ENCODE results near the gene XNDC1N. TPM values are rescaled to one million over a fixed set of nuclear protein-coding genes. Genes with fewer than 3 reads are reported as not detected.

Gene XNDC1N
- total RNA-seq, 1 donor from 2014 or later, result 9.1 TPM

GRCh38 chr11:71937826-71938225 is 9.4 kb upstream of the XNDC1N start:
- H3K36me3 ChIP-seq, result no peaks in the 10 kb centered on the region
- no peak for ATAC-seq
- no peaks in the 10 kb centered on the region for H3K27me3 ChIP-seq (ENCODE audit: low read depth)
- intact Hi-C loops (cut with DNase I), result no loop called here
- H3K4me1 ChIP-seq, result peaks cover 17% of the 10 kb centered on the region
- DNase-seq, result no peak
- H3K27ac ChIP-seq, result no peak overlapping the region
- no peak overlapping the region for H3K4me3 ChIP-seq
- no peak for TF ChIP-seq CTCF (IDR thresholded peaks at IDR 0.05)
- H3K9me3 ChIP-seq, result no peaks in the 10 kb centered on the region

- no peaks in the 10 kb centered on the region for H3K27me3 ChIP-seq (ENCODE audit: low read depth)
- peaks cover 21% of the 10 kb centered on the region for H3K4me1 ChIP-seq
- no peaks in the 10 kb centered on the region for H3K9me3 ChIP-seq
- DNase-seq, result no peak
- H3K4me3 ChIP-seq, result no peak overlapping the region
- H3K36me3 ChIP-seq, result no peaks in the 10 kb centered on the region
- ATAC-seq, result no peak
- no peak for TF ChIP-seq CTCF (IDR thresholded peaks at IDR 0.05)
- intact Hi-C loops (cut with DNase I), result no loop called here
- no peak overlapping the region for H3K27ac ChIP-seq
These were observed 8.4 kb upstream of the XNDC1N start for GRCh38 chr11:71936825-71937224.

GRCh38 chr11:71935338-71935925 is 7.0 kb upstream of the XNDC1N start:
- no peak for ATAC-seq
- no peak for TF ChIP-seq CTCF (IDR thresholded peaks at IDR 0.05)

GRCh38 chr11:71934213-71934612 is 5.8 kb upstream of the XNDC1N start:
- ATAC-seq (no peak), DNase-seq (no peak)
- Histone ChIP-seq H3K4me1 (peaks cover 46% of the 10 kb centered on the region), H3K36me3 (no peaks in the 10 kb centered on the region), H3K9me3 (no peaks in the 10 kb centered on the region), H3K27ac (no peak overlapping the region), H3K4me3 (no peak overlapping the region), H3K27me3 (ENCODE audit: low read depth) (no peaks in the 10 kb centered on the region)
- TF ChIP-seq CTCF (IDR thresholded peaks at IDR 0.05), result no peak
- intact Hi-C loops (cut with DNase I), result no loop called here

More at GRCh38 chr11:71935338-71935925, 7.0 kb upstream of the XNDC1N start:
- no peaks in the 10 kb centered on the region for H3K27me3 ChIP-seq (ENCODE audit: low read depth)
- no peak for DNase-seq
- H3K27ac ChIP-seq, result no peak overlapping the region
- peaks cover 35% of the 10 kb centered on the region for H3K4me1 ChIP-seq
- H3K9me3 ChIP-seq, result no peaks in the 10 kb centered on the region
- intact Hi-C loops (cut with DNase I), result no loop called here
- H3K4me3 ChIP-seq, result no peak overlapping the region
- H3K36me3 ChIP-seq, result no peaks in the 10 kb centered on the region

- no peaks in the 10 kb centered on the region for H3K9me3 ChIP-seq
- H3K36me3 ChIP-seq, result no peaks in the 10 kb centered on the region
- no peak for TF ChIP-seq CTCF (IDR thresholded peaks at IDR 0.05)
- H3K27ac ChIP-seq, result no peak overlapping the region
- no peaks in the 10 kb centered on the region for H3K27me3 ChIP-seq (ENCODE audit: low read depth)
- no peak overlapping the region for H3K4me3 ChIP-seq
- ATAC-seq (no peak), DNase-seq (no peak)
- peaks cover 46% of the 10 kb centered on the region for H3K4me1 ChIP-seq
- intact Hi-C loops (cut with DNase I), result no loop called here
These were observed 4.9 kb upstream of the XNDC1N start for GRCh38 chr11:71933141-71933933.

Data from lower lobe of right lung (tissue), 2 donors.